Measurements from ENCODE around the gene TLNRD1.

TLNRD1 gene

GRCh38 chr15:81025721-81026370, 25.1 kb downstream of the TLNRD1 start:
- DNase-seq (ENCODE audit: extremely low read depth in 1 of 2, low read depth in 1 of 2): no peak

- no peak for DNase-seq (ENCODE audit: extremely low read depth in 1 of 2, low read depth in 1 of 2)
These were observed 26.3 kb downstream of the TLNRD1 start for GRCh38 chr15:81026836-81027599.

- no peak for DNase-seq (ENCODE audit: extremely low read depth in 1 of 2, low read depth in 1 of 2)
These were observed 28.9 kb downstream of the TLNRD1 start for GRCh38 chr15:81029414-81030300.

- DNase-seq (ENCODE audit: extremely low read depth in 1 of 2, low read depth in 1 of 2): no peak
These were observed 29.6 kb downstream of the TLNRD1 start for GRCh38 chr15:81030301-81030750.

- no peak for DNase-seq (ENCODE audit: extremely low read depth in 1 of 2, low read depth in 1 of 2)
These were observed 30.5 kb downstream of the TLNRD1 start for GRCh38 chr15:81031203-81031602.

- no peak for DNase-seq (ENCODE audit: extremely low read depth in 1 of 2, low read depth in 1 of 2)
These were observed 31.6 kb downstream of the TLNRD1 start for GRCh38 chr15:81032355-81032754.

GRCh38 chr15:81032818-81033217, 32.1 kb downstream of the TLNRD1 start:
- DNase-seq (ENCODE audit: extremely low read depth in 1 of 2, low read depth in 1 of 2): no peak

GRCh38 chr15:81033508-81033907, 32.8 kb downstream of the TLNRD1 start:
- DNase-seq (ENCODE audit: extremely low read depth in 1 of 2, low read depth in 1 of 2): no peak

GRCh38 chr15:81037952-81038743, 37.4 kb downstream of the TLNRD1 start:
- DNase-seq (ENCODE audit: extremely low read depth in 1 of 2, low read depth in 1 of 2): no peak

- no peak for DNase-seq (ENCODE audit: extremely low read depth in 1 of 2, low read depth in 1 of 2)
These were observed 38.4 kb downstream of the TLNRD1 start for GRCh38 chr15:81038975-81039607.

GRCh38 chr15:81040757-81041156, 40.0 kb downstream of the TLNRD1 start:
- no peak for DNase-seq (ENCODE audit: extremely low read depth in 1 of 2, low read depth in 1 of 2)

- no peak for DNase-seq (ENCODE audit: extremely low read depth in 1 of 2, low read depth in 1 of 2)
These were observed 42.7 kb downstream of the TLNRD1 start for GRCh38 chr15:81043281-81043934.

GRCh38 chr15:81043935-81044575, 43.3 kb downstream of the TLNRD1 start:
- no peak for DNase-seq (ENCODE audit: extremely low read depth in 1 of 2, low read depth in 1 of 2)

GRCh38 chr15:81046290-81046689, 45.6 kb downstream of the TLNRD1 start:
- DNase-seq (ENCODE audit: extremely low read depth in 1 of 2, low read depth in 1 of 2): no peak

GRCh38 chr15:81047928-81048327, 47.2 kb downstream of the TLNRD1 start:
- no peak for DNase-seq (ENCODE audit: extremely low read depth in 1 of 2, low read depth in 1 of 2)

- DNase-seq (ENCODE audit: extremely low read depth in 1 of 2, low read depth in 1 of 2): no peak
These were observed 49.1 kb downstream of the TLNRD1 start for GRCh38 chr15:81049835-81050234.

GRCh38 chr15:81050259-81050658, 49.5 kb downstream of the TLNRD1 start:
- no peak for DNase-seq (ENCODE audit: extremely low read depth in 1 of 2, low read depth in 1 of 2)

- no peak for DNase-seq (ENCODE audit: extremely low read depth in 1 of 2, low read depth in 1 of 2)
These were observed 50.1 kb downstream of the TLNRD1 start for GRCh38 chr15:81050805-81051204.

GRCh38 chr15:81052046-81052445, 51.3 kb downstream of the TLNRD1 start:
- no peak for DNase-seq (ENCODE audit: extremely low read depth in 1 of 2, low read depth in 1 of 2)

Data from activated CD8-positive, alpha-beta memory T cell treated with anti-CD3 and anti-CD28 coated beads for 1 hour (primary cell).